Panc1 (cell line): ENCODE data around the gene PRKACB. TPM values are rescaled to one million over a fixed set of nuclear protein-coding genes. Genes with fewer than 3 reads are reported as not detected.
"Not testable (repeated sequence)": the region's sequence is repeated elsewhere in the genome, so short reads cannot be mapped to it uniquely, and the experiment has no call there.

ENCODE experiments used
- ATAC-seq: fragments of 200-7000 bp; cut with Tn5 transposase; 2 replicates; pipeline ENCODE4 v1.9.1; 2020; ENCODE audit warnings: mild to moderate bottlenecking, moderate library complexity
- BruUV-seq: library from RNA; stranded (reverse); fragments of 400-500 nt; replicated peaks from 2 replicates; lab custom pipeline; 2021; lab: Mats Ljungman, UMichigan
- CTCF ChIA-PET: fragments of 300-600 bp; sonication (Branson Sonifier 250); formaldehyde crosslinking; loops from one replicate; lab custom pipeline; 2022; ENCODE audit warnings: antibody characterized with exemption; lab: Charles Lee
- POLR2A ChIA-PET: fragments of 300-600 bp; sonication (Branson Sonifier 250); formaldehyde crosslinking; loops from one replicate; lab custom pipeline; 2022; ENCODE audit warnings: antibody characterized with exemption; lab: Charles Lee
- DNase-seq: peaks from one replicate; pipeline ENCODE4 v3.0.0-alpha.2; 2010; ENCODE audit warnings: low read depth, low spot score
- H3K27ac ChIP-seq: 2 replicates; pipeline ENCODE4 v1.5.1; 2011; ENCODE audit warnings: mild to moderate bottlenecking, low read length, inconsistent platforms
- H3K27me3 ChIP-seq: fragments of 200-500 bp; sonication (Bioruptor generic); 2 replicates; pipeline ENCODE4 v1.6.0; 2014; ENCODE audit warnings: low read length, inconsistent platforms; ENCODE audit not compliant: control insufficient read depth, insufficient read depth
- H3K36me3 ChIP-seq: fragments of 200-500 bp; sonication (Bioruptor generic); 2 replicates; pipeline ENCODE4 v1.5.1; 2014; ENCODE audit warnings: inconsistent platforms, mild to moderate bottlenecking, low read length, moderate library complexity; ENCODE audit not compliant: control insufficient read depth, insufficient read depth
- H3K4me1 ChIP-seq: 2 replicates; pipeline ENCODE4 v1.5.1; 2011; ENCODE audit warnings: inconsistent platforms, mild to moderate bottlenecking, low read length, moderate library complexity; ENCODE audit not compliant: control insufficient read depth, insufficient read depth
- H3K4me3 ChIP-seq, 2 experiments: 2 replicates each; pipeline ENCODE4 v1.5.1; 2011 to 2012; ENCODE audit warnings: low read depth in 2 of 2, low read length in 2 of 2, mild to moderate bottlenecking in 2 of 2, inconsistent platforms in 1 of 2, moderate library complexity in 1 of 2
- H3K9me3 ChIP-seq: fragments of 200-500 bp; sonication (Bioruptor generic); 2 replicates; pipeline ENCODE4 v1.5.1; 2014; ENCODE audit warnings: low read depth, mild to moderate bottlenecking, inconsistent platforms, low read length, moderate library complexity; ENCODE audit not compliant: control insufficient read depth, insufficient read depth
- CTCF ChIP-seq: fragments of 450-650 bp; IDR thresholded peaks from 2 replicates; pipeline ENCODE4 v1.5.1; 2017; ENCODE audit warnings: mild to moderate bottlenecking
- POLR2AphosphoS5 ChIP-seq: IDR thresholded peaks from 2 replicates; pipeline ENCODE4 v1.6.1; 2012; ENCODE audit warnings: mild to moderate bottlenecking, low read depth, low read length, moderate library complexity
- REST ChIP-seq, 2 experiments: IDR thresholded peaks; 2 replicates each; pipeline ENCODE4 v1.6.1; 2011 to 2012; ENCODE audit warnings: low read depth in 2 of 2, control low read depth in 1 of 2, low read length in 1 of 2, mild to moderate bottlenecking in 1 of 2, moderate library complexity in 1 of 2; ENCODE audit not compliant: insufficient read depth in 1 of 2
- SIN3A ChIP-seq: IDR thresholded peaks from 2 replicates; pipeline ENCODE4 v1.6.1; 2012; ENCODE audit warnings: low read depth, mild to moderate bottlenecking, low read length, moderate library complexity, borderline replicate concordance; ENCODE audit not compliant: insufficient read depth
- TCF7L2 ChIP-seq: IDR thresholded peaks from 2 replicates; pipeline ENCODE4 v1.6.1; 2011; ENCODE audit warnings: mild to moderate bottlenecking, low read depth, low read length, inconsistent platforms
- in situ Hi-C: cut with HindIII; loops from 2 replicates; pipeline ENCODE4 v1.10.0; 2016; ENCODE audit warnings: low sequenced_read_pairs, low pct_unique_long_range_greater_than_20kb
- intact Hi-C: fragments of 100-400 bp; cut with micrococcal nuclease; formaldehyde crosslinking; loops from one replicate; pipeline ENCODE4 v1.10.0; 2022; ENCODE audit not compliant: unreplicated experiment
- total RNA-seq: library from RNA; stranded (reverse); gene quantifications from one replicate; pipeline ENCODE4 v1.2.1, GENCODE V29; 2021; ENCODE audit not compliant: unreplicated experiment

Gene PRKACB
- total RNA-seq, 1 experiment from 2014 or later, result 54.9 TPM

- in situ Hi-C loops (no loop called here), intact Hi-C loops (no loop called here)
- ATAC-seq (peak; percentile 98), DNase-seq (peak; percentile 92)
- CTCF ChIA-PET, result no interaction called here
- TF ChIP-seq POLR2AphosphoS5 (no peak), SIN3A (no peak), CTCF (no peak), TCF7L2 (no peak), REST (IDR thresholded peaks at IDR 0.05; ENCODE audit: insufficient read depth in 1 of 2, low read depth in 2 of 2, low read length in 1 of 2) (no peak)
- Histone ChIP-seq H3K4me3 (no peak overlapping the region), H3K27ac (peak overlapping the region; percentile 55), H3K4me1 (peaks cover 9% of the 10 kb centered on the region), H3K27me3 (no peaks in the 10 kb centered on the region), H3K36me3 (no peaks in the 10 kb centered on the region), H3K9me3 (no peaks in the 10 kb centered on the region)
- no TSS peak for BruUV-seq
- POLR2A ChIA-PET, result interaction anchor here (0.6 kb wide), 1 partner anchor 462 kb away, joined by 4 read pairs; no protein-coding TSS in a partner anchor
Observed at GRCh38 chr1:84103197-84103992, 40.7 kb upstream of the PRKACB start.

- POLR2A ChIA-PET, result interaction anchor here (0.6 kb wide), 1 partner anchor 105 kb away, joined by 3 read pairs; no protein-coding TSS in a partner anchor
- H3K4me3 ChIP-seq, H3K4me1 ChIP-seq, in situ Hi-C loops, BruUV-seq, CTCF ChIA-PET, H3K36me3 ChIP-seq, H3K27ac ChIP-seq, DNase-seq, ATAC-seq, intact Hi-C loops, H3K9me3 ChIP-seq, H3K27me3 ChIP-seq: not testable (repeated sequence)
Observed at GRCh38 chr1:84107538-84107937, 36.5 kb upstream of the PRKACB start.

- no peak overlapping the region for H3K4me3 ChIP-seq
- H3K9me3 ChIP-seq, result no peaks in the 10 kb centered on the region
- ChIA-PET CTCF (no interaction called here), POLR2A (interaction anchor here (0.6 kb wide), 1 partner anchor 104 kb away, joined by 3 read pairs; no protein-coding TSS in a partner anchor)
- no peaks in the 10 kb centered on the region for H3K27me3 ChIP-seq
- no peaks in the 10 kb centered on the region for H3K36me3 ChIP-seq
- H3K4me1 ChIP-seq, result peaks cover 7% of the 10 kb centered on the region
- no peak for TF ChIP-seq REST (IDR thresholded peaks at IDR 0.05; ENCODE audit: insufficient read depth in 1 of 2, low read depth in 2 of 2, low read length in 1 of 2)
- intact Hi-C loops (no loop called here), in situ Hi-C loops (no loop called here)
- no peak overlapping the region for H3K27ac ChIP-seq
- DNase-seq (no peak), ATAC-seq (no peak)
- no TSS peak for BruUV-seq
Observed at GRCh38 chr1:84107955-84108354, 36.1 kb upstream of the PRKACB start.
